Gastrocnemius medialis (tissue), 4 donors: Measurements from ENCODE around the gene BICDL1. TPM values are rescaled to one million over a fixed set of nuclear protein-coding genes. Genes with fewer than 3 reads are reported as not detected.

Source experiments
- ATAC-seq, 2 donors: fragments of 150-250 bp; one replicate each; pipeline ENCODE4 v1.9.1; 2016
- DNase-seq, 2 donors: peaks; one replicate each; pipeline ENCODE4 v3.0.0-alpha.2; 2019
- H3K27ac ChIP-seq, 4 donors: fragments of 200-600 bp; sonication (generic); 1 replicate in 1 of 4; 2 replicates in 3 of 4; pipeline ENCODE4 v1.5.1; 2016 to 2018; ENCODE audit warnings: mild to moderate bottlenecking in 2 of 4, moderate library complexity in 1 of 4
- H3K27me3 ChIP-seq, 3 donors: fragments of 200-600 bp; sonication (generic) in 2 of 3; 1 replicate in 1 of 3; 2 replicates in 2 of 3; pipeline versions ENCODE4 v1.5.1 to v1.6.0; 2016 to 2019; ENCODE audit warnings: mild to moderate bottlenecking in 1 of 3, moderate library complexity in 1 of 3
- H3K36me3 ChIP-seq, 2 donors: fragments of 200-600 bp; sonication (generic) in 1 of 2; one replicate each; pipeline ENCODE4 v1.5.1; 2017 to 2018
- H3K4me1 ChIP-seq, 2 donors: fragments of 200-600 bp; sonication (generic) in 1 of 2; one replicate each; pipeline ENCODE4 v1.5.1; 2016 to 2017; ENCODE audit warnings: mild to moderate bottlenecking in 2 of 2
- H3K4me3 ChIP-seq, 4 donors: fragments of 200-600 bp; sonication (generic) in 3 of 4; 1 replicate in 1 of 4; 2 replicates in 3 of 4; pipeline ENCODE4 v1.5.1; 2016 to 2019; ENCODE audit warnings: mild to moderate bottlenecking in 2 of 4
- H3K9me3 ChIP-seq, 3 donors: fragments of 200-600 bp; sonication (generic) in 2 of 3; 1 replicate in 1 of 3; 2 replicates in 2 of 3; pipeline ENCODE4 v1.5.1; 2016 to 2019
- POLR2A ChIP-seq, 2 donors: fragments of 450-650 bp; IDR thresholded peaks; one replicate each; pipeline ENCODE4 v1.6.1; 2017; ENCODE audit warnings: antibody characterized with exemption in 2 of 2, mild to moderate bottlenecking in 2 of 2, moderate library complexity in 2 of 2
- in situ Hi-C, 4 donors: fragments of 200-750 bp; cut with MboI; loops; one replicate each; pipeline versions ENCODE4 v1.15.0 to v1.8.0; 2017; ENCODE audit warnings: low sequenced_read_pairs in 4 of 4
- intact Hi-C: fragments of 100-400 bp; cut with DNase I; formaldehyde crosslinking; loops from one replicate; pipeline ENCODE4 v1.15.1; 2023; ENCODE audit warnings: low total_unique reads
- total RNA-seq, 4 donors: library from RNA; depleted of rRNA; stranded (reverse); fragments of >200 nt; gene quantifications; one replicate each; pipeline versions ENCODE4 v1.1.0 to v1.2.3, GENCODE V29; 2016
- TF ChIP-seq, protein P1 (sequence below), 5 experiments: fragments of 450-650 bp in 3 of 5; fragments of 200-600 bp in 2 of 5; sonication (generic) in 2 of 5; IDR thresholded peaks in 4 of 5; conservative IDR thresholded peaks in 1 of 5; 1 replicate in 4 of 5; 2 replicates in 1 of 5; pipeline ENCODE4 v1.5.1; 2016 to 2019; ENCODE audit warnings: antibody characterized with exemption in 5 of 5, mild to moderate bottlenecking in 3 of 5, moderate library complexity in 3 of 5

The BICDL1 gene
- total RNA-seq, 4 donors from 2014 or later = 0.93 to 1.4 TPM; not detected in 2

DNA sequence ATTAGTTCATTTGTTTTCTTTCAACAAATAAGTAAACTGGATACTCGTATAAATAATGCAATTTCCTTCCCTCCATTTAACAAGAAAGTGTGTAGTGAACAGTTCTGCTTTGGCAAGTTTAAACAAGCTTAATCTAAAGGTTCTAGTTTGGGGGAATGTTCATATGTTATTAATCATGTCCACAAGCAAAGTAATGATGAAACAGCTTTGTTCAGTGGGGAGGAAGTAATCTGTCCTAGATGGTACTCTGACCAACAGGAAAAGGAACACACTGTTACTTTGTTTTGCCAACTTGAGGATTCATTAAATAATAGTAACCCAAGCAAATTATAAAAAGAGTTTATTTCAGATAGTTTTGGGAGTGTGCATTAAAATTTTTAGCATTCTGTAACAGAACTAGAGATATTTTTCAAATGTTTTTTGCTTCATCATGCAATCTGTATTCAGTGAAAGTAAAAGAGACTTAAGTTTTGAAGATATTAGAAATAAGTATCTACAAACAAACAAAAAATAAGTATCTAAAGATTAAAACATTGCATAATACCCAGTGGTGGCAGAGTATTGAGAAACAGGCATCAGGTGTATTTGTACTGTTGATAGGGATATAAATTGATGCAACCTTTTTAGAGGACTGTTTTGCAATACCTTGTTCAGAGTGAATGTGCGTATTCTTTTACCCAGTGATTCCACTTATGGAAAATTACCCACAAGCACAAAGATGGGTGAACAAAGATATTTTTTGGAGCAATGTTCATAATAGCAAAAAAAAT, 66.4 kb downstream of the BICDL1 start:
- Histone ChIP-seq H3K9me3 (no peaks in the 10 kb centered on the region), H3K4me1 (no peaks in the 10 kb centered on the region), H3K36me3 (no peaks in the 10 kb centered on the region), H3K4me3 (no peak overlapping the region), H3K27ac (no peak overlapping the region), H3K27me3 (peaks cover 0 to 5% (median 0%) of the 10 kb centered on the region in 3 donors)
- in situ Hi-C loops = no loop called here
- intact Hi-C loops = no loop called here
- DNase-seq = no peak
- no peak for TF ChIP-seq POLR2A (IDR thresholded peaks at IDR 0.05)
- TF ChIP-seq, protein P1, sequence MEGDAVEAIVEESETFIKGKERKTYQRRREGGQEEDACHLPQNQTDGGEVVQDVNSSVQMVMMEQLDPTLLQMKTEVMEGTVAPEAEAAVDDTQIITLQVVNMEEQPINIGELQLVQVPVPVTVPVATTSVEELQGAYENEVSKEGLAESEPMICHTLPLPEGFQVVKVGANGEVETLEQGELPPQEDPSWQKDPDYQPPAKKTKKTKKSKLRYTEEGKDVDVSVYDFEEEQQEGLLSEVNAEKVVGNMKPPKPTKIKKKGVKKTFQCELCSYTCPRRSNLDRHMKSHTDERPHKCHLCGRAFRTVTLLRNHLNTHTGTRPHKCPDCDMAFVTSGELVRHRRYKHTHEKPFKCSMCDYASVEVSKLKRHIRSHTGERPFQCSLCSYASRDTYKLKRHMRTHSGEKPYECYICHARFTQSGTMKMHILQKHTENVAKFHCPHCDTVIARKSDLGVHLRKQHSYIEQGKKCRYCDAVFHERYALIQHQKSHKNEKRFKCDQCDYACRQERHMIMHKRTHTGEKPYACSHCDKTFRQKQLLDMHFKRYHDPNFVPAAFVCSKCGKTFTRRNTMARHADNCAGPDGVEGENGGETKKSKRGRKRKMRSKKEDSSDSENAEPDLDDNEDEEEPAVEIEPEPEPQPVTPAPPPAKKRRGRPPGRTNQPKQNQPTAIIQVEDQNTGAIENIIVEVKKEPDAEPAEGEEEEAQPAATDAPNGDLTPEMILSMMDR (IDR thresholded peaks at IDR 0.05 in 4 of 5, conservative IDR thresholded peaks at IDR 0.05 in 1 of 5) = no peak
- ATAC-seq = peak; percentile 42 to 82

DNA sequence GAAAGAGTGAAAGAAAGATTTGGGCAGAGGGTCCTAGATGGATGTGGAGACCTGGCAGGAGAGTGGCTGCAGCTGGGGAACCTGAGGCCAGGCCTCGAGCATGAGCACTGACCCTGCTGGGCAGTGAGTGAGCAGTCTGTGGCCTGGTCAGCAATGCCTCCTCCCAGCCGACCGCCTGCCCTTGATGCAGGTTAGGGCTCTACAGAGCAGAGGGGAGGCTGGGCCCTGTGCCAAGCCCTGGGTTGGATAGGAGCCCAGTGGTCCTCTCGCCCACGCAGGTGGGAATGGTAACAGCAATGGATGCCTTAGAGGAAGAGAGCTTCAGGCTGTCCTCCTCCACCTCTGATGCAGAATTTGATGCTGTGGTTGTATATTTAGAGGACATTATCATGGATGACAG, 67.7 kb downstream of the BICDL1 start:
- Histone ChIP-seq H3K27ac (no peak overlapping the region), H3K4me1 (no peaks in the 10 kb centered on the region), H3K9me3 (no peaks in the 10 kb centered on the region), H3K27me3 (peaks cover 0 to 5% (median 3%) of the 10 kb centered on the region in 3 donors), H3K4me3 (no peak overlapping the region), H3K36me3 (no peaks in the 10 kb centered on the region)
- ATAC-seq (no peak), DNase-seq (no peak)
- intact Hi-C loops = no loop called here
- TF ChIP-seq, protein P1 (IDR thresholded peaks at IDR 0.05 in 4 of 5, conservative IDR thresholded peaks at IDR 0.05 in 1 of 5) = no peak
- TF ChIP-seq POLR2A (IDR thresholded peaks at IDR 0.05) = no peak
- in situ Hi-C loops = no loop called here

DNA sequence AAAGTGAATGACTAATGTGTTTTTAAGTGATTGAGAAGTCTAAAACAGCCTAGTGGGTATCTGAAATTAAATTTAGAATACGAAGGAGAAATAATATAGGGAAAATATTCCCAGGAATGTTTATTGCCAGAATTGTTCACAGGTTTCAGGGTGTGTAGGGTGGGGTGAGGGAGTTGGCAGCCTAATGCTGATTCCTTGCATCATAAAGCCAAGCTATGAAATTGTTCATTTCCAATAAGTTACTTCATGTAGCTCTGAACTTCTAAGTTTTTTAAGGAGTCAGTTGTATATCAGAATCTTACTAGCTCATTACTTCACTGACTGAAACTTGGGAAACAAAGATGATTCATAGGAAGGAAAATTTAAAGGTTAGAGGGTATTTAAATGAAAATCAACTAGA, 71.2 kb downstream of the BICDL1 start:
- intact Hi-C loops (no loop called here), in situ Hi-C loops (no loop called here)
- TF ChIP-seq, protein P1 (IDR thresholded peaks at IDR 0.05 in 4 of 5, conservative IDR thresholded peaks at IDR 0.05 in 1 of 5) = no peak
- no peak for TF ChIP-seq POLR2A (IDR thresholded peaks at IDR 0.05)
- Histone ChIP-seq H3K27me3 (peaks cover 0 to 5% (median 3%) of the 10 kb centered on the region in 3 donors), H3K9me3 (no peaks in the 10 kb centered on the region), H3K36me3 (no peaks in the 10 kb centered on the region), H3K4me3 (no peak overlapping the region), H3K4me1 (no peaks in the 10 kb centered on the region), H3K27ac (no peak overlapping the region)
- DNase-seq = no peak
- no peak for ATAC-seq

DNA sequence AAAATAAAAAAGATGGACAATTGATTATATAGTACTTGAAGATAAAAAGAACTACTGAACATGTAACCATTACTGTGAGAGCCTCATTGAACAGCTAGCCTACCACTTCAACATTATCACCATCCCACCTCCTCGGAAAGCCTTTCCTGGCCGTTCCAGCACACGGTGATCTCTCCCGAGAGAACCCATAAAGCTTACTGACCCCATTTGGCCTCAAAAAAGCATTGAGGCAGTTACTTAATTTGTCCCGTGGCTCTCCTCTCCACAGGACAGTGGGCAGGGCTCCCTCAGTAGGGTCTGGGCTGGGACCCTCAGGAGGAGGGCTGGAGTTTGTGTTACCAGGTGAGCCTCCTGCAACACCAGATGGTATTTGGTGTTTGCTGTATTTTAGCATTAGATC, 71.7 kb downstream of the BICDL1 start:
- ATAC-seq (no peak), DNase-seq (no peak)
- no peak overlapping the region for H3K27ac ChIP-seq
- no peak overlapping the region for H3K4me3 ChIP-seq
- no peaks in the 10 kb centered on the region for H3K36me3 ChIP-seq
- no peaks in the 10 kb centered on the region for H3K9me3 ChIP-seq
- in situ Hi-C loops = no loop called here
- H3K4me1 ChIP-seq = no peaks in the 10 kb centered on the region
- intact Hi-C loops = no loop called here
- TF ChIP-seq POLR2A (IDR thresholded peaks at IDR 0.05) = no peak
- TF ChIP-seq, protein P1 (IDR thresholded peaks at IDR 0.05 in 4 of 5, conservative IDR thresholded peaks at IDR 0.05 in 1 of 5) = no peak
- peaks cover 0 to 5% (median 3%) of the 10 kb centered on the region in 3 donors for H3K27me3 ChIP-seq
